Stimulated activated CD8-positive, alpha-beta memory T cell treated with anti-CD3 and anti-CD28 coated beads, Interleukin-15, amount 100 ng/mL, for 24 hours (primary cell): ENCODE measurements around the gene SRP14.
"Not testable (repeated sequence)": the region's sequence is repeated elsewhere in the genome, so short reads cannot be mapped to it uniquely, and the experiment has no call there.

Experiments used
- DNase-seq: peaks from one replicate; pipeline ENCODE4 v3.0.0-alpha.2; 2020; ENCODE audit warnings: low read depth

SRP14 gene

GRCh38 chr15:40050788-40051470, 11.9 kb upstream of the SRP14 start:
- no peak for DNase-seq

DNA sequence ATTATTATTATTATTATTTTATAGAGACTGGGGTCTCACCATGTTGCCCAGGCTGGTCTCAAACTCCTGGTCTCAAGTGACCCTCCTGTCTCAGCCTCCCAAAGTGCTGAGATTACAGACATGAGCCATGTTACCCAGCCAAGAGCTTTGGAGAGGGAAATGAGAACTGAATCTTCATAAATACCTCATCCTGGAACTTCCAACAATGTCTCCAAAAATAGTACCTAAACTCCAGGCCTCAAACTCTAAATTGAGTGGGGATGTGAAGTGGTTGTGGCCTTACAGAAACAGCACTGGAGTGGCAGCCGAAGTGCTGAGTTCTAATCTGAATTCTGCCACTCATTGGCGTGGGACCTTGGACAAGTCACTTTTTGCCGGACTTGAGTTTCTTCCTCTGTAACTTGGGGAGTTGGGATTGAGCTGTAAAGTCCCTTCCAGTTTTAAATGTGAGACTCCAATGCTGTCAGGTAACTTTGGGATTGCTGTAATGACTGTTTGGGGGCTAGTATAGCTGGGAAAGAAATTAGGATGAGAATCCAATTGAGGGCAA, 10.0 kb upstream of the SRP14 start:
- DNase-seq, result no peak

DNA sequence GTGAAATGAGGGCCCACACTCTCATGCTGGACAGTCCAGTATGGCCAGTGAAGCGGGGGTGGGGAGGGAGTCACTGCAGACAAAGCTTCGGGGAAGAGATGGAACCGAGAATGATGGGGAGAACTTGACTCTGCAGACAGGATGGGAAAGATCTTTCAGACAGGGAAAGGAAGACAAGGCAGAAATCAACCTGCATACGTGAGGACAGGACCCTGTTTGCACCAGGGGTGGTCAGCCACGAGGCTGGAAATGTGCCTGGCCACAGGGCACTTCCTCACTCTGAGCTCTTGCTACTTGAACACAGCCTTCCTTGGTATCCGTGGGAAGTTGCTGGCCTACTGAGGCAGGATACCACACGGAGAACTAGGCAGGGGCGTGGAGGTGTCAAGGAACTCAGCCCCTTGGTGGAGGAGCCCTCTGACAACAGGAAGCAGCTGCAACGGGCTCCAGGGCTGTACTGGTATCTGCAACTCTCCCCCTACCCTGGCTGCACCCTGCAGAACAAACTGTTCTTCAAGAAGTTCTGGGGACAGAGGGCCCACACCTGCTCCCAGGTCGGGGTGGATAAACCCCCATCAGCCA, 9.3 kb upstream of the SRP14 start:
- DNase-seq, result no peak

GRCh38 chr15:40047415-40048210, 8.6 kb upstream of the SRP14 start:
- DNase-seq, result no peak

DNA sequence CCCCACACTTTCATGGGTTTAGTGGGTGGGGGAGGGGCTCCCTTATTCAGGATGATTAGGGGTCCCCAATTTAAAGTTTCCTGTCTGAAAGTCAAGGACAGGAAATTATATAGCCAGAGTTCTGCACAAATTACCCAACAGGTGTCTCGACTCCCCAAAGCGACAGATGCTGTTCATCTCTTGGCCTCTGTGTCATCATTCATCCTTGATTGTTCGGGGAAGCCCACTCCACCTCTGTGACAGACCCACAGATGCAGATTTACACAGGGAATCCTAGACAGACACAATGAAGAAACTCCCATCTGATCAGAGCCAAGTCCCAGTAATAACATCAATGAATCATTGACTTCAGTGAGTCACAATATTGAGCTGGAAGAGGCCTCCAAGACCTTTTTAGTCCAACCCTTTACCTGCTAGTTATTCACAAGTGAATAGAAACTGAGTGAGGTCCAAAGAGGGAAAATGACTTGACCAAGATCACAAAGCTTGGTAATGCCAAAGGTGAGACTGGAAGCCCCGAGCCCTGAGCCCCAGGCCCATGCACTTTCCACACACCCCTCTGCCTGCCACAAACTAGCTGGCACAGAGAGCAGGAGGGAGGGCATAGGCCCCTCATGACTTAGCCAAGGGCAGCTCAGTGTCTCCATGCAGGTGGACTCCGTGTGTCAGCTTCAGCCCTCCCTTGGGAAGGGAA, 7.9 kb upstream of the SRP14 start:
- no peak for DNase-seq

DNA sequence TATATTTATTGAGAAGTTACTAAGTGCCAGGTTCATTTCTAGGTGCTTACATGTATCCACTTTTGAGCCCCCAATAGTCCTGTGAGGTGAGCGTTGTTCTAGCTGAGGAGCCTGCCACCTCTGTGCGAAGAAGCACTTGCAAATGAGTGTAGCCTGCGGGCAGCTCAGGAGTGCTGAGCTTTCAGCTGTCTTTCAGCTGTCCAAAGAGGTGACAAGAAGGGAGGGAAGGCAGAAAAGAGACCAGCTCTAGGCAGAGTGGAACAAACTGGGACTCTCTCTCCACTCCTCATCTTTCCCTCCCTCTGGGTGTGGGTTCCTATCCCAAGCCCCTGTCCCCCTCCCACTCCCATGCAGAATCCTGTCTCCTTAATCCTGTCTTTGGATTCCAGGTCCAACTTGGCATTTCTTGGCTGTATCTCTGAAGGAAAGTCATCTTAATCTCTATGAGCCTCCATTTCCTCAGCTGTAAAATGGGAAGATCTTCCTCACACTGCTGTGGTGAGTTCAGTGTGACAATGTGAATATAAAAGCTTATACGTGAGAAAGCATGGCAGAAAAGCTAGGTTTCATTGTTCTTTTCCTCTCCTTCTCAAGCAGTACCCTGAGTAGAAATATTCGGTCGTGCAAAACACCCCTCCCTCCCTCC, 6.7 kb upstream of the SRP14 start:
- DNase-seq, result no peak

GRCh38 chr15:40044717-40045571, 6.0 kb upstream of the SRP14 start:
- peak; percentile 62 for DNase-seq

DNA sequence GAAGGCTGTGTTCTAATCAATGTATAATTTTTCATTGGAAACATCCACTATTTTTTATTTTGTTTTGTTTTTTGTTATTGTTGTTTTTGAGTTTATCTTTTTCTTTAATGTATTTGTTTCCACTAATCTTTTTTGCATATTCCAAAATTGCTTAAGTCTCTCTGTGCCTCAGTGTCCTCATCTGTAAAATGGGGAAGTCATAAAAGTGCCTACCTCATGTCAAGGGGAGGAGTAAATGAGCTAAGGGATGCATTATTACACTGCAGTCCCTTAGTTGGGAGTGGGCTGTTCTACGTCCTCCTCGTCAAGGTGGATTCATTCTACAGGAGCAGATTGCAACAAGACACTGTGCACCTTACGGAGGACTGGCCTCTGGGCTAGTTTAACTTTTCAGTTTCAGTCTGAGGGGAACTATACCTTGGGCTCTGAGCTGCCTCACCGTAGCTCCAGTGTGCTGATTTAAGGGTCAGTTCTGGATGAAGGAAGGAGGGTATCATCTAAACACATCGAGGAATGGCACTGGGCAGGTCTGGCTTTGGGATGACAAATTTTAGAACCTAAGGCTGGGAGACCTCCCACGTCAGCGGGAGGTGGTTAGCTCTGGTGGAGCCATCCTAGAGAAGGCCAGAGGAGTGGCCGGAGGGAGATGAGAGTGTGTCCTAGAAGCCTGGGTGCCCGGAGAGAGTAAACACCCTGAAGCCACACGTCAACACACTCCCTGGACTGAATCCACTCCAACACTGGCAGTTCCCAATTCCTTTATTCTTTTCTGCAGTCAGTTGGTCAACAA, 5.1 kb upstream of the SRP14 start:
- DNase-seq, result no peak

DNA sequence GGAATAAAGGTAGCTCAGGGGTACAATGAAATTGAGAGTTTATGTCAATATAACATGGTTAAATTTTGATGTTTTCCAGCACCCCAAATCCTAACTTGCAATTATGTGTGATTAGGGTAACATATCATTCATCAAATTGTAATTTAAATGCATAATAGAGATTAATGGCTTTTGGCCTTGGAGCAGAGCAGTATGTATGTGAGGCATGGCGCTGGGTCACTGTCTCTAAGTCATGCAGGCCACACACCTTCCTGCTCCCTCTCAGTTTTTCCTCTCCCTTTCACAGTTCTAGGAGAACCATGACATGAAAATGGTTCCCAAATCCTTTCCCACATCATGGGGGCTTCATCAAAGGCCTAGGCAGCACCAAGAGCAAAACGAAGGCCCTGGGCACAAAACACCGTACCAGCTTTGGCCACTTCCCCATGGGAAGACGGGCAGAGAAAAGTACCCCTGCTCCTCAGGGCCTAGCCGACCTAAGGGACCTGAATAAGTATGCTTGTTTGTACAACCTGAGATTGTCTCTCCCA, 3.9 kb upstream of the SRP14 start:
- no peak for DNase-seq

DNA sequence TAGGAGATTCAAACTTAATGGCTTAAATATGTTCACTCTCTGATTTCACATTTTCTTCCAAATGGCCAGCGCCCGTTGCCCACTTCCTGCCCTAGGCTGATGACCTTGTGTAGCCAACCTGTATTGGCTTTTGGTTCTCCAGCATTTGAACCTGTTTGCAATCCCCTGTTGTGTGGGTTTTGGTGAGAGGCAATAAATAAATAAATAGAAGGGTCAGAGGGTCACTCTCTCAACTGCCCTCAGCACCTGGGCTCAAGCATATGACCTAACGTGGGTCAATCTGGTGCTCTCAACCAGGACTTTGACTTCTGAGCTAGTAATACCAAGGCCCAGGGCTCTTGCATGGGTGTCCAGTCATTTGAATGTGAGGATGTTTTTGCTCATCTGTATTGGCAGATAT, 1.8 kb upstream of the SRP14 start:
- DNase-seq, result no peak

- no peak for DNase-seq
Observed at GRCh38 chr15:40040293-40040635, 1.3 kb upstream of the SRP14 start.

- no peak for DNase-seq
Observed at GRCh38 chr15:40038275-40038637, 725 bp downstream of the SRP14 start.

DNA sequence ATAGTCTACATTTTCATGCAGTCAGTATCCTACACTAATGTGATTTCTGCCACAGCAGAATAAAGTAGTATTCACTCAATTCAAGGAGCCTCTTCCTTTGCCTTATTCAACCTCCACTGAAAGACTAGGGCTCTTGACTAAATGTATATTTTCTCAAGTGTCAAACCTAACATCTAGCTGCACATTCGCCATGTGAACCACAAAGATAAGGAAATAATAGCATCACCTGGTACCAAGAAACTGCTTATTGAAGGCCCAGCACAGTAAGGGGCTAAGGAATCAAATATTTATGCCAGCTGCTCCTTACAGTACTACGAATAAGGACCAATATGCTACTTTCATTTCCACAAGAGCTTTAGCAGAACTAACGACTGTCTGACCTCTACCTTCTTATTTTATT, 1.3 kb downstream of the SRP14 start:
- no peak for DNase-seq

- not testable (repeated sequence) for DNase-seq
Observed at GRCh38 chr15:40035182-40035581, 3.8 kb downstream of the SRP14 start.

DNA sequence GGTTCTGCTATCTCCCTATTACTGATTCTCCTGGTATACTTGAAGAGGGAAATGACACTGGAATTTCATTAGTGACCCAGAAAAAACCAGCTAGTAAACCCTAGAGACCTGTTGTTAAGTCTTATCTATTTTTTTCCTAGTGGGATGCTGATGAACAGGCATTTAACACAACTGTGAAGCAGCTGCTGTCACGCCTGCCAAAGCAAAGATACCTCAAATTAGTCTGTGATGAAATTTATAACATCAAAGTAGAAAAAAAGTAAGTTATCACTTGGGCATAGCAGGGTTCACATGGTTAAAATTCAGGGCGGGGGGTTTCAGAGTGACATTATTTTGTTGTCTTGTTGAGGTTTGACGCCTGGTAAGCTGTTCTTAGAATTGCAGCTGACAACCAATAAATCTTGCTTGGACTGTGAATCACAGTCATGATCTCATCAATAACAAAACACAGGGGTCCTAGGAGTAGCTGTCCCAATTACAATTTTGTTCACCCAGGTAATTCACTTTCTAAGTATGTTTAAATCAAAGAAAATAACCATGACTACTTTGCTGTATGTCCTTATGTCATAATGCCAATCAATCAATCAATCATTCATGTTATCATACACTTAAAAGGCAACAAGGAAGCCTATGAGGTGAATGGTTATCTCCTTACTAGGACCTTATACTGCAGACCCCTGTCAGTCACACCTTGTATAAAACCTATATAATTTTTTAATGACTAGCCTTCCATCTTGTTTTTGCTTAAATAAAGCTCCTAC, 4.6 kb downstream of the SRP14 start:
- no peak for DNase-seq

- DNase-seq, result no peak
Observed at GRCh38 chr15:40032125-40032839, 6.7 kb downstream of the SRP14 start.

- DNase-seq, result no peak
Observed at GRCh38 chr15:40031300-40031699, 7.7 kb downstream of the SRP14 start.
